Measurements from ENCODE around the gene HPX. TPM values are rescaled to one million over a fixed set of nuclear protein-coding genes. Genes with fewer than 3 reads are reported as not detected.
A peak's percentile ranks its signal among the peaks of the same experiment; 100 is the strongest.

HPX gene
- total RNA-seq, 2 experiments from 2014 or later, result 0.16 to 5.2 TPM

DNA sequence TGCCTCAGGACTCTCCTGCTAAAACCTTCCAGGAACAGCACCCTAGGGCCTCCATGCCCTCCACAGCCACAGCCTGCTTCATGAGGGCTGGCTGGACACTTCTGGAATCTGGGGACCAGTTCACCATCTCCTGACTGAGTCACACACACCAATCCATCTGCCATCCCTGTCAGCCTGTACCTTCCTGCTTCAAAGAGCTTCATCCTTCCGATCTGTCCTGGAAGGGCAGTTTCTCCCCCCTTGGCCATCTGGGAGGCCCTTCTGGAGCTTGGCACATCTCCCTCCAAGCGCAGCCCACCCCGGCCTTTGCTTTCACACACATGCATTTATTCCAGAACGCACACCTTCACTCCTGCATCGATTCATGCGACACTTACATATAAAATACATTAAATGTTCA lies 34.9 kb downstream of the HPX start:
- Histone ChIP-seq H3K27ac (ENCODE audit: low read depth, low read length, poor library complexity, severe bottlenecking) (no peak overlapping the region), H3K9me3 (ENCODE audit: low read length) (no peaks in the 10 kb centered on the region), H3K36me3 (ENCODE audit: insufficient read depth, low read length) (peaks cover 23% of the 10 kb centered on the region), H3K4me2 (ENCODE audit: low read length) (no peak overlapping the region), H3K9me2 (ENCODE audit: insufficient read depth, low read length) (no peaks in the 10 kb centered on the region), H3K4me3 (ENCODE audit: low read depth, low read length, poor library complexity, severe bottlenecking) (no peak overlapping the region), H4K20me1 (ENCODE audit: insufficient read depth, low read length) (no peaks in the 10 kb centered on the region), H2AFZ (ENCODE audit: low read length) (no peak overlapping the region), H3K79me2 (ENCODE audit: insufficient read depth, low read depth, low read length) (no peaks in the 10 kb centered on the region), H3K4me1 (ENCODE audit: insufficient read depth, low read length, poor library complexity, severe bottlenecking) (peaks cover 60% of the 10 kb centered on the region)
- no TSS peak for BruUV-seq (replicated peaks)
- POLR2A ChIA-PET, result interaction anchor here (1.4 to 2.2 kb wide), 2 partner anchors 12 to 22 kb away, joined by 6 to 8 read pairs; no protein-coding TSS in a partner anchor
- intact Hi-C loops (cut with micrococcal nuclease; ENCODE audit: unreplicated experiment), result no loop called here
- CTCF ChIA-PET (ENCODE audit: unreplicated experiment), result interaction anchor here (0.6 kb wide), 2 partner anchors 147 to 148 kb away, joined by 3 to 4 read pairs; no protein-coding TSS in a partner anchor
- no peak for DNase-seq (ENCODE audit: low spot score)
- no peak for TF ChIP-seq EZH2phosphoT487 (IDR thresholded peaks at IDR 0.05; ENCODE audit: borderline replicate concordance, low read depth, low read length)
- TF ChIP-seq, protein P1, sequence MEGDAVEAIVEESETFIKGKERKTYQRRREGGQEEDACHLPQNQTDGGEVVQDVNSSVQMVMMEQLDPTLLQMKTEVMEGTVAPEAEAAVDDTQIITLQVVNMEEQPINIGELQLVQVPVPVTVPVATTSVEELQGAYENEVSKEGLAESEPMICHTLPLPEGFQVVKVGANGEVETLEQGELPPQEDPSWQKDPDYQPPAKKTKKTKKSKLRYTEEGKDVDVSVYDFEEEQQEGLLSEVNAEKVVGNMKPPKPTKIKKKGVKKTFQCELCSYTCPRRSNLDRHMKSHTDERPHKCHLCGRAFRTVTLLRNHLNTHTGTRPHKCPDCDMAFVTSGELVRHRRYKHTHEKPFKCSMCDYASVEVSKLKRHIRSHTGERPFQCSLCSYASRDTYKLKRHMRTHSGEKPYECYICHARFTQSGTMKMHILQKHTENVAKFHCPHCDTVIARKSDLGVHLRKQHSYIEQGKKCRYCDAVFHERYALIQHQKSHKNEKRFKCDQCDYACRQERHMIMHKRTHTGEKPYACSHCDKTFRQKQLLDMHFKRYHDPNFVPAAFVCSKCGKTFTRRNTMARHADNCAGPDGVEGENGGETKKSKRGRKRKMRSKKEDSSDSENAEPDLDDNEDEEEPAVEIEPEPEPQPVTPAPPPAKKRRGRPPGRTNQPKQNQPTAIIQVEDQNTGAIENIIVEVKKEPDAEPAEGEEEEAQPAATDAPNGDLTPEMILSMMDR (conservative IDR thresholded peaks at IDR 0.05; ENCODE audit: low read length), result no peak

DNA sequence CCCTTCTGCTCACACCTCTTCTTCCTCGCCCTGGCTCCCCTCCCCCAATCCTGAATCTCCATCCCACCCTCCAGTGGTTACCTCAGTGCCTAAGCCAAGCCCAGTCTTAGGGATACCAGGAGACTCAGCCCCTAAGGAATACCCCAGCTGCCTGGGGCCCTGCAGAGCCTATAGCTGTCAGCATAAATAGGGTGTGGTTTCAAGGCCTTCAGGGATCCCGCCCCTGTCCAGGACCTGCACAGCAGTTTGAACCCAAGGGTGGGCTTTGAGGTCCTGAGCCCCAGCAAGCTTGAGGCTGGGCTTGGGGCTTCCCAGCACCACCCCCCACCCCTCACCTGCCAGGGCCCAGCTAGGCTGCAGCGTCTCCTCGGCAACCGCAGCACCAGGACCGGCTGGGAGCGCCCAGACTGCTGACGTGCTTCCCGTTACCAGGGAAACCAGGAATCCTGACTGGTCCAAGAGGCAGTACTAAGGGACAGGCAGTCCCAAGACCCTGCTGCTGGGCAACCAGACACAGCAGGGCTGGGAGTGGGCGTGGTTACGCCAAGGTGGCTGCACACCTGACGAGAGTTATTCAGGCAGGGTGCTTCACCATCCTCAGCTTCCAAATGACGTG lies 35.6 kb downstream of the HPX start:
- Histone ChIP-seq H3K27ac (ENCODE audit: low read depth, low read length, poor library complexity, severe bottlenecking) (no peak overlapping the region), H3K36me3 (ENCODE audit: insufficient read depth, low read length) (peaks cover 22% of the 10 kb centered on the region), H3K4me2 (ENCODE audit: low read length) (peak overlapping the region; percentile 88), H3K9me3 (ENCODE audit: low read length) (no peaks in the 10 kb centered on the region), H4K20me1 (ENCODE audit: insufficient read depth, low read length) (no peaks in the 10 kb centered on the region), H3K9me2 (ENCODE audit: insufficient read depth, low read length) (no peaks in the 10 kb centered on the region), H3K4me1 (ENCODE audit: insufficient read depth, low read length, poor library complexity, severe bottlenecking) (peaks cover 60% of the 10 kb centered on the region), H3K79me2 (ENCODE audit: insufficient read depth, low read depth, low read length) (no peaks in the 10 kb centered on the region), H2AFZ (ENCODE audit: low read length) (no peak overlapping the region), H3K4me3 (ENCODE audit: low read depth, low read length, poor library complexity, severe bottlenecking) (no peak overlapping the region)
- BruUV-seq (replicated peaks), result no TSS peak
- TF ChIP-seq, protein P1 (conservative IDR thresholded peaks at IDR 0.05; ENCODE audit: low read length), result no peak
- TF ChIP-seq EZH2phosphoT487 (IDR thresholded peaks at IDR 0.05; ENCODE audit: borderline replicate concordance, low read depth, low read length), result no peak
- intact Hi-C loops (cut with micrococcal nuclease; ENCODE audit: unreplicated experiment), result no loop called here
- ChIA-PET CTCF (ENCODE audit: unreplicated experiment) (no interaction called here), POLR2A (interaction anchor here (1.4 to 2.2 kb wide), 2 partner anchors 12 to 22 kb away, joined by 6 to 8 read pairs; no protein-coding TSS in a partner anchor)
- DNase-seq (ENCODE audit: low spot score), result no peak

Measured in OCI-LY7 (cell line).